ENCODE measurements around the gene PACRG. TPM values are rescaled to one million over a fixed set of nuclear protein-coding genes. Genes with fewer than 3 reads are reported as not detected.

Gene PACRG
- total and polyA plus RNA-seq, 2 donors from 2014 or later: 7.4 to 20.0 TPM

DNA sequence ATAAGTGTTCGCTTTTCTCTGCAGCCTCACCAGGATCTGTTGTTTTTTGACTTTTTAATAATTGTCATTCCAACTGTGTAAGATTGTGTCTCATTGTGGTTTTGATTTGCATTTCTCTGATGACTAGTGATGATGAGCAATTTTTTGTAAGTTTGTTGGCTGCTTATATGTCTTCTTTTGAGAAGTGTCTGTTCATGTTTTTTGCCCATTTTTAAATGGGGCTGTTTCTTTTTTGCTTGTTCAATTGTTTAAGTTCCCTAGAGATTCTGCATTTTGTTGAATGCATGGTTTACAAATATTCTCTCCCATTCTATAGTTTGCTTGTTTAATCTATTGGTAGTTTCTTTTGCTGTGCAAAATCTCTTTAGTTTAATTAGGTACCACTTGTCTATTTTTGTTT is 295.9 kb downstream of the PACRG start:
- H3K4me1 ChIP-seq (ENCODE audit: control insufficient read depth in 2 of 3, insufficient read depth in 2 of 3, low read depth in 1 of 3, low read length in 3 of 3): no peaks in the 10 kb centered on the region
- no peak overlapping the region for H3K4me3 ChIP-seq (ENCODE audit: low read length in 3 of 3)
- no peak for FAIRE-seq
- no peak overlapping the region for H3K27ac ChIP-seq (ENCODE audit: low read depth in 2 of 2, low read length in 2 of 2)
- peaks cover 0 to 8% (median 0%) of the 10 kb centered on the region in 3 donors for H3K9me3 ChIP-seq (ENCODE audit: control insufficient read depth in 2 of 3, insufficient read depth in 1 of 3, low read length in 3 of 3)
- no peak for DNase-seq
- intact Hi-C loops (cut with DNase I): no loop called here
- H3K36me3 ChIP-seq (ENCODE audit: control insufficient read depth in 2 of 3, insufficient read depth in 3 of 3, low read length in 3 of 3): no peaks in the 10 kb centered on the region
- H3K9ac ChIP-seq (ENCODE audit: low read length in 3 of 3): no peak overlapping the region
- TF ChIP-seq, protein P1, sequence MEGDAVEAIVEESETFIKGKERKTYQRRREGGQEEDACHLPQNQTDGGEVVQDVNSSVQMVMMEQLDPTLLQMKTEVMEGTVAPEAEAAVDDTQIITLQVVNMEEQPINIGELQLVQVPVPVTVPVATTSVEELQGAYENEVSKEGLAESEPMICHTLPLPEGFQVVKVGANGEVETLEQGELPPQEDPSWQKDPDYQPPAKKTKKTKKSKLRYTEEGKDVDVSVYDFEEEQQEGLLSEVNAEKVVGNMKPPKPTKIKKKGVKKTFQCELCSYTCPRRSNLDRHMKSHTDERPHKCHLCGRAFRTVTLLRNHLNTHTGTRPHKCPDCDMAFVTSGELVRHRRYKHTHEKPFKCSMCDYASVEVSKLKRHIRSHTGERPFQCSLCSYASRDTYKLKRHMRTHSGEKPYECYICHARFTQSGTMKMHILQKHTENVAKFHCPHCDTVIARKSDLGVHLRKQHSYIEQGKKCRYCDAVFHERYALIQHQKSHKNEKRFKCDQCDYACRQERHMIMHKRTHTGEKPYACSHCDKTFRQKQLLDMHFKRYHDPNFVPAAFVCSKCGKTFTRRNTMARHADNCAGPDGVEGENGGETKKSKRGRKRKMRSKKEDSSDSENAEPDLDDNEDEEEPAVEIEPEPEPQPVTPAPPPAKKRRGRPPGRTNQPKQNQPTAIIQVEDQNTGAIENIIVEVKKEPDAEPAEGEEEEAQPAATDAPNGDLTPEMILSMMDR (IDR thresholded peaks at IDR 0.05; ENCODE audit: borderline replicate concordance, extremely low read depth, insufficient read depth): no peak
- H3K27me3 ChIP-seq (ENCODE audit: control insufficient read depth, insufficient read depth, low read length): no peaks in the 10 kb centered on the region

DNA sequence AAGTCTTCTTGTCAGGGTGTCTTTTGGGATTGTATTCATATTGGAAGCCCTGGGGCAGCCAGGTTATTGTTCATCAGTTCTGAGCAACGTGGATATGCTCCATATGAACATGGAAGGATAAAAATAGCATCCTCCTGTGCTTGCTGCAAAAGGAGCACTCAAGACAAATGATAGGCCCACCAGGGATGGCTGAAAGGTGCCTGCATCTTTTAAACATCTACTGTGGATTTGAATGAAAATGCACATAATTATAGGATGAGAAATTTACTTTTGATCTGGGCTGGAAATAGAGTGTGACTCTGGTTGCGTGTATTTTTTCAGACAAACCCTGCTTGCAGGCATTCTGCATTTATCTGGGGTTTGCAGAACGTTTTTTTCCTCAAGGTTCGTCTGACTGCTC is 299.1 kb downstream of the PACRG start:
- DNase-seq (no peak), FAIRE-seq (no peak)
- H3K36me3 ChIP-seq (ENCODE audit: control insufficient read depth in 2 of 3, insufficient read depth in 3 of 3, low read length in 3 of 3): no peaks in the 10 kb centered on the region
- no peaks in the 10 kb centered on the region for H3K4me1 ChIP-seq (ENCODE audit: control insufficient read depth in 2 of 3, insufficient read depth in 2 of 3, low read depth in 1 of 3, low read length in 3 of 3)
- H3K27ac ChIP-seq (ENCODE audit: low read depth in 2 of 2, low read length in 2 of 2): no peak overlapping the region
- TF ChIP-seq, protein P1 (IDR thresholded peaks at IDR 0.05; ENCODE audit: borderline replicate concordance, extremely low read depth, insufficient read depth): no peak
- peaks cover 0 to 11% (median 0%) of the 10 kb centered on the region in 3 donors for H3K9me3 ChIP-seq (ENCODE audit: control insufficient read depth in 2 of 3, insufficient read depth in 1 of 3, low read length in 3 of 3)
- H3K4me3 ChIP-seq (ENCODE audit: low read length in 3 of 3): no peak overlapping the region
- no peaks in the 10 kb centered on the region for H3K27me3 ChIP-seq (ENCODE audit: control insufficient read depth, insufficient read depth, low read length)
- no peak overlapping the region for H3K9ac ChIP-seq (ENCODE audit: low read length in 3 of 3)
- intact Hi-C loops (cut with DNase I): no loop called here

DNA sequence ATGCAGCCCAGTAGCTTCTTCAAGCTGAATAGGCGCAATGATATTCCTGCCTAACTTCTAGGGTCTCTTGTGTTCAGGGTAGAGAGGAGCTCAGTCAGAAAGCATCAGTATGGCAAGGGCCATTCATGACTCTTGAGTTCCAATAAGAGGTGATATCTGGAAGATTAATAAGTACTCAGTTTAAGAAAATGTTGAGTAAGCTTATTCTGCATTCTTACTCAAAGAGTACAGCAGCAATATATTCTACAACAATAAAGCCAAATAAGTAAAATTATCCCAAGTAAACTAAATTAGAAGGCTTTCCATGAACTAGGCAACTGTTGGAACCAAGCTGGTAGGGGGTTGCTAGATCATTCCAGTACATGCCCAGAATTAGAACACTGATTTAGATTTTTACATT is 303.2 kb downstream of the PACRG start:
- no peaks in the 10 kb centered on the region for H3K36me3 ChIP-seq (ENCODE audit: control insufficient read depth in 2 of 3, insufficient read depth in 3 of 3, low read length in 3 of 3)
- no peaks in the 10 kb centered on the region for H3K27me3 ChIP-seq (ENCODE audit: control insufficient read depth, insufficient read depth, low read length)
- H3K9ac ChIP-seq (ENCODE audit: low read length in 3 of 3): no peak overlapping the region
- H3K4me3 ChIP-seq (ENCODE audit: low read length in 3 of 3): no peak overlapping the region
- intact Hi-C loops (cut with DNase I): no loop called here
- FAIRE-seq (no peak), DNase-seq (no peak)
- no peak overlapping the region for H3K27ac ChIP-seq (ENCODE audit: low read depth in 2 of 2, low read length in 2 of 2)
- peaks cover 0 to 4% (median 0%) of the 10 kb centered on the region in 3 donors for H3K9me3 ChIP-seq (ENCODE audit: control insufficient read depth in 2 of 3, insufficient read depth in 1 of 3, low read length in 3 of 3)
- TF ChIP-seq, protein P1 (IDR thresholded peaks at IDR 0.05; ENCODE audit: borderline replicate concordance, extremely low read depth, insufficient read depth): no peak
- H3K4me1 ChIP-seq (ENCODE audit: control insufficient read depth in 2 of 3, insufficient read depth in 2 of 3, low read depth in 1 of 3, low read length in 3 of 3): no peaks in the 10 kb centered on the region

DNA sequence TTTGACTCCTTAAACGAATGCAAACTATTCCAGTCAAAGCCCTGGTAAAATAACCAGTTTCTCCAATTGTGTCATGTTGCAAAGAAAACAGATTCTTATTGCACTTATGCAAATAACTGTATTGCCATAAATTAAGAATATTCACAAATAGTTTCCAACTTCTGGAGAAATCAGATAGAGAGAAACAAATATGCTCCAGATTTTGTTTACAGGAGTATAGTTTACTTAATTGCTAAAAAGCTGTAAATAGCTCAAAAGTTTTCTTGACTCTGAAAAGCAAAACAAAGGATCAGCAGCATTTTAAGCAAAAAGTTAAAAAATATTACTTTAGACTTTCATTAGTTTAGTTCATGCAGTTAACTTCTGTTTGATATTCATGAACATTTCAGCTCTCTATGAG is 304.2 kb downstream of the PACRG start:
- peaks cover 0 to 4% (median 0%) of the 10 kb centered on the region in 3 donors for H3K9me3 ChIP-seq (ENCODE audit: control insufficient read depth in 2 of 3, insufficient read depth in 1 of 3, low read length in 3 of 3)
- no peak overlapping the region for H3K4me3 ChIP-seq (ENCODE audit: low read length in 3 of 3)
- H3K27me3 ChIP-seq (ENCODE audit: control insufficient read depth, insufficient read depth, low read length): no peaks in the 10 kb centered on the region
- H3K36me3 ChIP-seq (ENCODE audit: control insufficient read depth in 2 of 3, insufficient read depth in 3 of 3, low read length in 3 of 3): no peaks in the 10 kb centered on the region
- DNase-seq: no peak
- FAIRE-seq: no peak
- H3K4me1 ChIP-seq (ENCODE audit: control insufficient read depth in 2 of 3, insufficient read depth in 2 of 3, low read depth in 1 of 3, low read length in 3 of 3): no peaks in the 10 kb centered on the region
- no peak overlapping the region for H3K9ac ChIP-seq (ENCODE audit: low read length in 3 of 3)
- TF ChIP-seq, protein P1 (IDR thresholded peaks at IDR 0.05; ENCODE audit: borderline replicate concordance, extremely low read depth, insufficient read depth): no peak
- intact Hi-C loops (cut with DNase I): no loop called here
- no peak overlapping the region for H3K27ac ChIP-seq (ENCODE audit: low read depth in 2 of 2, low read length in 2 of 2)

All from kidney (tissue), 14 donors.